WTC11 (cell line): ENCODE measurements around the gene FRG2.

Source experiments
- ATF2 ChIP-seq: sonication (generic); formaldehyde crosslinking; IDR thresholded peaks from 2 replicates; pipeline ENCODE4 v1.8.1; 2022; ENCODE audit warnings: low read depth, missing genetic modification reagents, borderline replicate concordance
- CTCF ChIP-seq: fragments of 200-600 bp; IDR thresholded peaks from 2 replicates; pipeline ENCODE4 v1.8.0; 2022; ENCODE audit warnings: antibody characterized with exemption
- TCF7 ChIP-seq: sonication (generic); formaldehyde crosslinking; IDR thresholded peaks from 2 replicates; pipeline ENCODE4 v1.8.0; 2022; ENCODE audit warnings: mild to moderate bottlenecking, low read depth, missing genetic modification reagents, moderate library complexity
- ZNF512 ChIP-seq: sonication (generic); formaldehyde crosslinking; IDR thresholded peaks from 2 replicates; pipeline ENCODE4 v1.8.1; 2022; ENCODE audit warnings: missing genetic modification reagents, borderline replicate concordance

- TF ChIP-seq ZNF512 (CRISPR knock-in tag) (no peak), CTCF (no peak), ATF2 (CRISPR knock-in tag) (no peak), TCF7 (CRISPR knock-in tag) (no peak)
These were observed 10.4 kb downstream of the FRG2 start for GRCh38 chr4:190016369-190017289.
